Right atrium auricular region (tissue), 2 donors: ENCODE data around the gene CXCL3. TPM values are rescaled to one million over a fixed set of nuclear protein-coding genes. Genes with fewer than 3 reads are reported as not detected.

Experiments used
- DNase-seq: peaks from one replicate; pipeline ENCODE4 v3.0.0-alpha.2; 2019; ENCODE audit warnings: low spot score
- H3K27ac ChIP-seq, 2 donors: fragments of 200-600 bp; sonication (generic); 1 replicate in 1 of 2; 2 replicates in 1 of 2; pipeline ENCODE4 v1.5.1; 2016 to 2019
- H3K27me3 ChIP-seq, 2 donors: fragments of 200-600 bp; sonication (generic); one replicate each; pipeline versions ENCODE4 v1.5.1 to v1.6.0; 2017 to 2019
- H3K36me3 ChIP-seq: fragments of 200-600 bp; sonication (generic); one replicate; pipeline ENCODE4 v1.5.1; 2016
- H3K4me1 ChIP-seq, 2 donors: fragments of 200-600 bp; sonication (generic); one replicate each; pipeline versions ENCODE4 v1.5.1 to v1.6.0; 2017 to 2019
- H3K4me3 ChIP-seq, 2 donors: fragments of 200-600 bp; sonication (generic); 1 replicate in 1 of 2; 2 replicates in 1 of 2; pipeline ENCODE4 v1.5.1; 2017 to 2019; ENCODE audit warnings: mild to moderate bottlenecking in 1 of 2, moderate library complexity in 1 of 2
- H3K9me3 ChIP-seq, 2 donors: fragments of 200-600 bp; sonication (generic); one replicate each; pipeline ENCODE4 v1.5.1; 2019
- CTCF ChIP-seq, 2 donors: fragments of 200-600 bp; sonication (generic); IDR thresholded peaks; one replicate each; pipeline ENCODE4 v1.5.1; 2019; ENCODE audit warnings: antibody characterized with exemption in 2 of 2
- total RNA-seq, 2 donors: library from RNA; depleted of rRNA; stranded (reverse); fragments of >200 nt; gene quantifications; one replicate each; pipeline ENCODE4 v1.1.0, GENCODE V29; 2016

CXCL3 gene
- total RNA-seq, 2 donors from 2014 or later, result 0.63 TPM; not detected in 1

GRCh38 chr4:74033739-74034138, 4.8 kb downstream of the CXCL3 start:
- no peak overlapping the region for H3K27ac ChIP-seq
- peaks cover 3 to 8% of the 10 kb centered on the region in 2 donors for H3K4me1 ChIP-seq
- H3K9me3 ChIP-seq, result peaks cover 0 to under 1% of the 10 kb centered on the region in 2 donors
- TF ChIP-seq CTCF (IDR thresholded peaks at IDR 0.05), result no peak
- H3K36me3 ChIP-seq, result no peaks in the 10 kb centered on the region
- DNase-seq, result no peak
- no peak overlapping the region for H3K4me3 ChIP-seq
- H3K27me3 ChIP-seq, result no peaks in the 10 kb centered on the region

- no peaks in the 10 kb centered on the region for H3K27me3 ChIP-seq
- H3K4me3 ChIP-seq, result no peak overlapping the region
- no peak for DNase-seq
- no peak overlapping the region for H3K27ac ChIP-seq
- H3K4me1 ChIP-seq, result no peaks in the 10 kb centered on the region
- TF ChIP-seq CTCF (IDR thresholded peaks at IDR 0.05), result no peak
- H3K9me3 ChIP-seq, result peaks cover 0 to 8% of the 10 kb centered on the region in 2 donors
- no peaks in the 10 kb centered on the region for H3K36me3 ChIP-seq
These were observed 6.4 kb downstream of the CXCL3 start for GRCh38 chr4:74032064-74032463.

GRCh38 chr4:74031576-74031975, 6.9 kb downstream of the CXCL3 start:
- no peaks in the 10 kb centered on the region for H3K27me3 ChIP-seq
- H3K4me3 ChIP-seq, result no peak overlapping the region
- H3K4me1 ChIP-seq, result no peaks in the 10 kb centered on the region
- H3K36me3 ChIP-seq, result no peaks in the 10 kb centered on the region
- no peak overlapping the region for H3K27ac ChIP-seq
- no peak for DNase-seq
- TF ChIP-seq CTCF (IDR thresholded peaks at IDR 0.05), result no peak
- H3K9me3 ChIP-seq, result peaks cover 0 to 8% of the 10 kb centered on the region in 2 donors

GRCh38 chr4:74030285-74030684, 8.2 kb downstream of the CXCL3 start:
- no peak for TF ChIP-seq CTCF (IDR thresholded peaks at IDR 0.05)
- DNase-seq, result no peak
- H3K4me1 ChIP-seq, result no peaks in the 10 kb centered on the region
- no peaks in the 10 kb centered on the region for H3K27me3 ChIP-seq
- H3K27ac ChIP-seq, result no peak overlapping the region
- no peak overlapping the region for H3K4me3 ChIP-seq
- peaks cover 0 to 15% of the 10 kb centered on the region in 2 donors for H3K9me3 ChIP-seq
- H3K36me3 ChIP-seq, result no peaks in the 10 kb centered on the region

- no peaks in the 10 kb centered on the region for H3K27me3 ChIP-seq
- H3K4me1 ChIP-seq, result no peaks in the 10 kb centered on the region
- H3K36me3 ChIP-seq, result no peaks in the 10 kb centered on the region
- peaks cover 0 to 15% of the 10 kb centered on the region in 2 donors for H3K9me3 ChIP-seq
- no peak for DNase-seq
- no peak overlapping the region for H3K4me3 ChIP-seq
- no peak overlapping the region for H3K27ac ChIP-seq
- no peak for TF ChIP-seq CTCF (IDR thresholded peaks at IDR 0.05)
These were observed 10.0 kb downstream of the CXCL3 start for GRCh38 chr4:74028504-74028903.

- no peak for DNase-seq
- no peaks in the 10 kb centered on the region for H3K4me1 ChIP-seq
- H3K27me3 ChIP-seq, result no peaks in the 10 kb centered on the region
- no peak for TF ChIP-seq CTCF (IDR thresholded peaks at IDR 0.05)
- H3K36me3 ChIP-seq, result no peaks in the 10 kb centered on the region
- H3K4me3 ChIP-seq, result no peak overlapping the region
- peaks cover 0 to 13% of the 10 kb centered on the region in 2 donors for H3K9me3 ChIP-seq
- H3K27ac ChIP-seq, result no peak overlapping the region
These were observed 14.8 kb downstream of the CXCL3 start for GRCh38 chr4:74023709-74024108.
